ENCODE measurements around the gene GPALPP1. TPM values are rescaled to one million over a fixed set of nuclear protein-coding genes. Genes with fewer than 3 reads are reported as not detected.

Gene GPALPP1
- total RNA-seq, 5 donors from 2014 or later (not counting 1 experiment from before 2014, with no cell fraction given) = 28.0 to 37.8 (median 31.7) TPM

- Mint-ChIP-seq H3K4me3 (no peak overlapping the region), H3K36me3 (peaks cover 7% of the 10 kb centered on the region), H3K27ac (no peak overlapping the region), H3K27me3 (peaks cover 0 to 4% of the 10 kb centered on the region in 2 donors), H3K9me3 (no peaks in the 10 kb centered on the region), H3K4me1 (peaks cover 0 to 4% (median 0%) of the 10 kb centered on the region in 3 donors)
- ChIA-PET CTCF (no interaction called here), POLR2A (no interaction called here)
- no peaks in the 10 kb centered on the region for H3K4me1 ChIP-seq (ENCODE audit: control insufficient read depth in 1 of 2, extremely low read depth in 1 of 2, insufficient read depth in 2 of 2, low read length in 2 of 2)
- H3K36me3 ChIP-seq (ENCODE audit: control insufficient read depth in 2 of 2, extremely low read depth in 1 of 2, insufficient read depth in 1 of 2, low read length in 1 of 2) = no peaks in the 10 kb centered on the region
- ATAC-seq (replicated peaks in 1 of 4) = no peak
- peaks cover 0 to 4% of the 10 kb centered on the region in 2 experiments for H3K27me3 ChIP-seq (replicated peaks in 1 of 2; ENCODE audit: control insufficient read depth in 2 of 2, extremely low read depth in 1 of 2, insufficient read depth in 2 of 2, low read length in 1 of 2)
- H3K27ac ChIP-seq (ENCODE audit: low read length) = no peak overlapping the region
- no peak for DNase-seq
- no peak overlapping the region for H3K4me3 ChIP-seq (ENCODE audit: control insufficient read depth in 1 of 2, extremely low read depth in 1 of 2, low read length in 1 of 2)
- 91% methylated on average over 1 of the region's 1 CpG for WGBS (ENCODE audit: insufficient coverage)
- no peaks in the 10 kb centered on the region for H3K9me3 ChIP-seq
Measured at GRCh38 chr13:45040173-45040572, 50.8 kb downstream of the GPALPP1 start.

DNA sequence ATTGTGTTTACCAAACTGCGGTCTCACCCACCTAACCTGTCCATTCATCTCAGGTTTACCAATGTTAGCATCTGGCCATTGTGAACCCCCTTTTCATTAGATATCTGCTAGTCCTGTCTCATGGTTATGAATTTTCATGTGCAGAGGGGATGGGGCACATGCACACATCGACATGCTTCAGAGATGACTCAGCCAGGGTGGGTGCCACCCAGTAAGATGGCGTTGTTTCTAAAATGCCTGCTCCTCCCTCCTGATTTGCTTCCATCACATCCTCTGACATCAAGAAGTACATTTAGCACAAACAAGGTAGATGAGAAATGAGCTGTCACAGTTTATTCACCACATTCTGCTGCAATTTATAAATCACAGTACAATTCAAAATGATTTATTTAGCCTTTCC lies 51.3 kb downstream of the GPALPP1 start:
- Histone ChIP-seq H3K27me3 (replicated peaks in 1 of 2; ENCODE audit: control insufficient read depth in 2 of 2, extremely low read depth in 1 of 2, insufficient read depth in 2 of 2, low read length in 1 of 2) (peaks cover 0 to 4% of the 10 kb centered on the region in 2 experiments), H3K36me3 (ENCODE audit: control insufficient read depth in 2 of 2, extremely low read depth in 1 of 2, insufficient read depth in 1 of 2, low read length in 1 of 2) (no peaks in the 10 kb centered on the region), H3K9me3 (no peaks in the 10 kb centered on the region), H3K27ac (ENCODE audit: low read length) (no peak overlapping the region), H3K4me3 (ENCODE audit: control insufficient read depth in 1 of 2, extremely low read depth in 1 of 2, low read length in 1 of 2) (no peak overlapping the region), H3K4me1 (ENCODE audit: control insufficient read depth in 1 of 2, extremely low read depth in 1 of 2, insufficient read depth in 2 of 2, low read length in 2 of 2) (no peaks in the 10 kb centered on the region)
- Mint-ChIP-seq H3K4me1 (peaks cover 0 to 4% (median 0%) of the 10 kb centered on the region in 3 donors), H3K27me3 (peaks cover 0 to 4% of the 10 kb centered on the region in 2 donors), H3K36me3 (peaks cover 3% of the 10 kb centered on the region), H3K4me3 (no peak overlapping the region), H3K9me3 (no peaks in the 10 kb centered on the region), H3K27ac (no peak overlapping the region)
- DNase-seq (no peak), ATAC-seq (replicated peaks in 1 of 4) (no peak)
- POLR2A ChIA-PET = no interaction called here
- WGBS (ENCODE audit: insufficient coverage) = 77% methylated on average over 3 of the region's 3 CpGs
- CTCF ChIA-PET = interaction anchor here (0.6 to 1.1 kb wide), 2 partner anchors 10 to 867 kb away, joined by 3 read pairs; no protein-coding TSS in a partner anchor

- H3K36me3 ChIP-seq (ENCODE audit: control insufficient read depth in 2 of 2, extremely low read depth in 1 of 2, insufficient read depth in 1 of 2, low read length in 1 of 2) = no peaks in the 10 kb centered on the region
- no peak for ATAC-seq (replicated peaks in 1 of 4)
- H3K9me3 Mint-ChIP-seq = no peaks in the 10 kb centered on the region
Measured at GRCh38 chr13:45042539-45042938, 53.2 kb downstream of the GPALPP1 start.

GRCh38 chr13:45046445-45046844 lies 57.1 kb downstream of the GPALPP1 start:
- Mint-ChIP-seq H3K27me3 (peaks cover 3 to 10% of the 10 kb centered on the region in 2 donors), H3K4me1 (peaks cover 7 to 10% (median 8%) of the 10 kb centered on the region in 3 donors), H3K4me3 (peak overlapping the region; percentile 65 to 75 (median 70)), H3K36me3 (no peaks in the 10 kb centered on the region), H3K9me3 (no peaks in the 10 kb centered on the region), H3K27ac (no peak overlapping the region)
- H3K4me1 ChIP-seq (ENCODE audit: control insufficient read depth in 1 of 2, extremely low read depth in 1 of 2, insufficient read depth in 2 of 2, low read length in 2 of 2) = peaks cover 0 to 10% of the 10 kb centered on the region in 2 experiments
- DNase-seq (no peak), ATAC-seq (replicated peaks in 1 of 4) (no peak)
- CTCF ChIA-PET = interaction anchor here (0.5 to 2.3 kb wide), 41 partner anchors 8 to 1141 kb away, joined by 3 to 27 read pairs (median 4); partner anchors contain the start of genes COG3 (in 1 of the 2), GTF2F2 (in 1 of the 2), SLC25A30 (in 1 of the 2) and TPT1 (in 1 of the 2)
- H3K27me3 ChIP-seq (replicated peaks in 1 of 2; ENCODE audit: control insufficient read depth in 2 of 2, extremely low read depth in 1 of 2, insufficient read depth in 2 of 2, low read length in 1 of 2) = peaks cover 0 to 8% of the 10 kb centered on the region in 2 experiments
- H3K4me3 ChIP-seq (ENCODE audit: control insufficient read depth in 1 of 2, extremely low read depth in 1 of 2, low read length in 1 of 2) = no peak overlapping the region
- H3K9me3 ChIP-seq = no peaks in the 10 kb centered on the region
- 60% methylated on average over 1 of the region's 4 CpGs for WGBS (ENCODE audit: insufficient coverage)
- POLR2A ChIA-PET = interaction anchor here (0.6 to 1.1 kb wide), 4 partner anchors 9 to 481 kb away, joined by 3 to 10 read pairs (median 6); no protein-coding TSS in a partner anchor
- no peak overlapping the region for H3K27ac ChIP-seq (ENCODE audit: low read length)
- no peaks in the 10 kb centered on the region for H3K36me3 ChIP-seq (ENCODE audit: control insufficient read depth in 2 of 2, extremely low read depth in 1 of 2, insufficient read depth in 1 of 2, low read length in 1 of 2)

More at GRCh38 chr13:45042539-45042938, 53.2 kb downstream of the GPALPP1 start:
- Mint-ChIP-seq H3K27me3 (peaks cover 3 to 10% of the 10 kb centered on the region in 2 donors), H3K4me1 (peaks cover 5 to 10% (median 6%) of the 10 kb centered on the region in 3 donors), H3K27ac (no peak overlapping the region), H3K36me3 (peaks cover 3% of the 10 kb centered on the region), H3K4me3 (no peak overlapping the region)
- ChIA-PET POLR2A (no interaction called here), CTCF (interaction anchor here (0.6 to 1.0 kb wide), 2 partner anchors 10 to 225 kb away, joined by 3 read pairs; no protein-coding TSS in a partner anchor)
- peaks cover 0 to 10% of the 10 kb centered on the region in 2 experiments for H3K4me1 ChIP-seq (ENCODE audit: control insufficient read depth in 1 of 2, extremely low read depth in 1 of 2, insufficient read depth in 2 of 2, low read length in 2 of 2)
- no peak for DNase-seq
- H3K27me3 ChIP-seq (replicated peaks in 1 of 2; ENCODE audit: control insufficient read depth in 2 of 2, extremely low read depth in 1 of 2, insufficient read depth in 2 of 2, low read length in 1 of 2) = peaks cover 0 to 8% of the 10 kb centered on the region in 2 experiments
- no peak overlapping the region for H3K4me3 ChIP-seq (ENCODE audit: control insufficient read depth in 1 of 2, extremely low read depth in 1 of 2, low read length in 1 of 2)
- no peak overlapping the region for H3K27ac ChIP-seq (ENCODE audit: low read length)
- WGBS (ENCODE audit: insufficient coverage) = 82% methylated on average over 2 of the region's 3 CpGs
- H3K9me3 ChIP-seq = no peaks in the 10 kb centered on the region

DNA sequence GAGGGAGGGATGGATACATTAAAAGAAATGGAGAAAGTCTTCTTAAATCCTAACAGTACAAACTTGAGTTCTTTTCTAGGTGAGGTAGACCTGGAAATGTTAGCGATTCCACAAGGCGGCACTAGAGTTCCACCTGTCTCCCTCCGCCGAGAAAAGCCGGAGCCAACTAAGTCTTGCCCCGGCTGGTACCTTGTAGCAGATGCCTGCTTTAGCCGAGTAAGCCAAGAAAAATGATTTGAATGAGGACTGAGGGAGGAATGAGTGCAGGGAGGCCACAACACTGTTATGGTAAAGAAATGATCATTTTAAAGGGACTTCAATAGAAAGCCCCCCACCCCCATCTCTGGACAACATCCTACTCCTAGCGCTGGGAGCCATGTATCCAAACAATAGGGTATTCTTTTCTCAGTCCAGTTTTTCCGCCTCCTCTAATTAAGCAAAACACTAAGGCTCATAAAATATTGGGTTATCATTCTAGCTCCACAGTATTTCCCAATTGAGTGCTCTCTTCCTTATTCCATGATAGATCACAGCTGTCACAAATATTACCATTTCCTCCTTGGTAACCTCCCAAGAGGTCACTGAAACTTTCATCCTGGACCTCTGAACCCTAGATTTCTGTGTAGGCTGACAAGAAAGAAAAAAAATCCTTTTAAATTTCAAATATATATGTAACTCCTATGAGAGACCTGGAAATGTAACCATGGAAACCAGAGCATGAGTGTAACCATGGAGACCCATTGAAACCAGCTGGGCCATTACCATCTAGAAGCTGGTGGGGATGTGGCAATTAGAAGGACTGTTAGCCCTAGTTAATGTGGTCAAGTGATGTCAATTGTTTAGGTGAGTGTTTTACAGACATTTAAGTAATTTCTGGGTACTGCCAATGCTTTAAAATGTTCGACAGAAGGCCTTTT lies 58.3 kb downstream of the GPALPP1 start:
- WGBS (ENCODE audit: insufficient coverage) = 40% methylated on average over 2 of the region's 10 CpGs
- peak overlapping the region in 1 of 2 donors; percentile 1 for H3K27ac Mint-ChIP-seq
- H3K4me3 ChIP-seq (ENCODE audit: control insufficient read depth in 1 of 2, extremely low read depth in 1 of 2, low read length in 1 of 2) = peak overlapping the region; percentile 27 to 42
- H3K4me3 Mint-ChIP-seq = peak overlapping the region; percentile 65 to 75 (median 70)
- H3K36me3 Mint-ChIP-seq = no peaks in the 10 kb centered on the region
- H3K9me3 ChIP-seq = no peaks in the 10 kb centered on the region
- H3K27ac ChIP-seq (ENCODE audit: low read length) = no peak overlapping the region
- peaks cover 0 to 8% of the 10 kb centered on the region in 2 experiments for H3K27me3 ChIP-seq (replicated peaks in 1 of 2; ENCODE audit: control insufficient read depth in 2 of 2, extremely low read depth in 1 of 2, insufficient read depth in 2 of 2, low read length in 1 of 2)
- ChIA-PET CTCF (interaction anchor here (0.5 to 2.3 kb wide), 31 partner anchors 8 to 1142 kb away, joined by 3 to 27 read pairs (median 4); partner anchors contain the start of genes COG3 (in 1 of the 2), GTF2F2 (in 1 of the 2), SLC25A30 (in 1 of the 2) and TPT1 (in 1 of the 2)), POLR2A (interaction anchor here in 1 of 2 donors (0.5 to 1.1 kb wide), 2 partner anchors 11 to 290 kb away, joined by 3 to 10 read pairs; no protein-coding TSS in a partner anchor)
- no peaks in the 10 kb centered on the region for H3K9me3 Mint-ChIP-seq
- DNase-seq (peak; percentile 40 to 87 (median 72)), ATAC-seq (replicated peaks in 1 of 4) (peak; percentile 84 to 94 (median 92))
- H3K4me1 ChIP-seq (ENCODE audit: control insufficient read depth in 1 of 2, extremely low read depth in 1 of 2, insufficient read depth in 2 of 2, low read length in 2 of 2) = peaks cover 0 to 10% of the 10 kb centered on the region in 2 experiments
- peaks cover 7 to 10% (median 8%) of the 10 kb centered on the region in 3 donors for H3K4me1 Mint-ChIP-seq
- H3K36me3 ChIP-seq (ENCODE audit: control insufficient read depth in 2 of 2, extremely low read depth in 1 of 2, insufficient read depth in 1 of 2, low read length in 1 of 2) = no peaks in the 10 kb centered on the region
- peaks cover 3 to 9% of the 10 kb centered on the region in 2 donors for H3K27me3 Mint-ChIP-seq

GRCh38 chr13:45048890-45049407 lies 59.6 kb downstream of the GPALPP1 start:
- Histone ChIP-seq H3K9me3 (no peaks in the 10 kb centered on the region), H3K27me3 (replicated peaks in 1 of 2; ENCODE audit: control insufficient read depth in 2 of 2, extremely low read depth in 1 of 2, insufficient read depth in 2 of 2, low read length in 1 of 2) (peaks cover 0 to 5% of the 10 kb centered on the region in 2 experiments), H3K36me3 (ENCODE audit: control insufficient read depth in 2 of 2, extremely low read depth in 1 of 2, insufficient read depth in 1 of 2, low read length in 1 of 2) (no peaks in the 10 kb centered on the region), H3K4me1 (ENCODE audit: control insufficient read depth in 1 of 2, extremely low read depth in 1 of 2, insufficient read depth in 2 of 2, low read length in 2 of 2) (peaks cover 0 to 10% of the 10 kb centered on the region in 2 experiments), H3K4me3 (ENCODE audit: control insufficient read depth in 1 of 2, extremely low read depth in 1 of 2, low read length in 1 of 2) (no peak overlapping the region), H3K27ac (ENCODE audit: low read length) (no peak overlapping the region)
- ATAC-seq (replicated peaks in 1 of 4) (no peak), DNase-seq (no peak)
- H3K27ac Mint-ChIP-seq = no peak overlapping the region
- ChIA-PET CTCF (no interaction called here), POLR2A (no interaction called here)
- H3K27me3 Mint-ChIP-seq = peaks cover 3 to 6% of the 10 kb centered on the region in 2 donors
- H3K9me3 Mint-ChIP-seq = no peaks in the 10 kb centered on the region
- no peaks in the 10 kb centered on the region for H3K36me3 Mint-ChIP-seq
- H3K4me1 Mint-ChIP-seq = peaks cover 7 to 10% (median 8%) of the 10 kb centered on the region in 3 donors
- 19% methylated on average over 3 of the region's 6 CpGs for WGBS (ENCODE audit: insufficient coverage)
- no peak overlapping the region for H3K4me3 Mint-ChIP-seq

Measured in T-cell (primary cell).